DMS153 (cell line): ENCODE results near the gene CYSTM1.

ENCODE experiments used
- DNase-seq: peaks from one replicate; lab custom pipeline; 2025; lab: John Stamatoyannopoulos, UW

Gene CYSTM1

GRCh38 chr5:140174465-140175366 is at the start of gene CYSTM1:
Gene CYSTM1, plus strand, starts transcription at chr5:140175188. Its CDS starts 19,278 bp downstream, at chr5:140194466.
- DNase-seq = peak; percentile 86

GRCh38 chr5:140125637-140126036 is 49.4 kb upstream of the CYSTM1 start, which contains the start of gene IGIP:
Gene IGIP, plus strand, starts transcription at chr5:140125937. Its CDS starts 2,540 bp downstream, at chr5:140128477.
- no peak for DNase-seq

GRCh38 chr5:140126315-140127012 is 48.5 kb upstream of the CYSTM1 start:
- no peak for DNase-seq

- no peak for DNase-seq
These were observed 46.6 kb upstream of the CYSTM1 start for GRCh38 chr5:140128376-140128775.

GRCh38 chr5:140130949-140131733 is 43.8 kb upstream of the CYSTM1 start:
- DNase-seq = no peak

- no peak for DNase-seq
These were observed 43.0 kb upstream of the CYSTM1 start for GRCh38 chr5:140131967-140132409.

GRCh38 chr5:140133514-140134167 is 41.3 kb upstream of the CYSTM1 start:
- no peak for DNase-seq

- DNase-seq = no peak
These were observed 40.6 kb upstream of the CYSTM1 start for GRCh38 chr5:140134277-140134935.

- no peak for DNase-seq
These were observed 39.9 kb upstream of the CYSTM1 start for GRCh38 chr5:140135127-140135526.

GRCh38 chr5:140136624-140137023 is 38.4 kb upstream of the CYSTM1 start:
- DNase-seq = no peak

- DNase-seq = no peak
These were observed 34.6 kb upstream of the CYSTM1 start for GRCh38 chr5:140140435-140140834.

GRCh38 chr5:140141241-140141640 is 33.7 kb upstream of the CYSTM1 start:
- no peak for DNase-seq

- DNase-seq = no peak
These were observed 32.7 kb upstream of the CYSTM1 start for GRCh38 chr5:140142246-140142645.

- DNase-seq = no peak
These were observed 32.1 kb upstream of the CYSTM1 start for GRCh38 chr5:140142856-140143255.

- DNase-seq = no peak
These were observed 31.3 kb upstream of the CYSTM1 start for GRCh38 chr5:140143521-140144258.

- DNase-seq = no peak
These were observed 29.7 kb upstream of the CYSTM1 start for GRCh38 chr5:140145256-140145655.

GRCh38 chr5:140145818-140146522 is 29.0 kb upstream of the CYSTM1 start:
- DNase-seq = no peak

GRCh38 chr5:140146523-140146842 is 28.5 kb upstream of the CYSTM1 start:
- DNase-seq = no peak

- no peak for DNase-seq
These were observed 27.5 kb upstream of the CYSTM1 start for GRCh38 chr5:140147460-140147859.

- no peak for DNase-seq
These were observed 26.5 kb upstream of the CYSTM1 start for GRCh38 chr5:140148508-140148907.
